ENCODE results near the gene PARVG.
A peak's percentile ranks its signal among the peaks of the same experiment; 100 is the strongest.

PARVG gene

GRCh38 chr22:44199866-44200265 lies 19.1 kb downstream of the PARVG start:
- no peak for DNase-seq

- DNase-seq = no peak
Observed at GRCh38 chr22:44200451-44200850, 19.7 kb downstream of the PARVG start.

- DNase-seq = no peak
Observed at GRCh38 chr22:44200855-44201550, 20.3 kb downstream of the PARVG start.

- DNase-seq = no peak
Observed at GRCh38 chr22:44201665-44202064, 20.9 kb downstream of the PARVG start.

GRCh38 chr22:44202261-44202789 lies 21.6 kb downstream of the PARVG start:
- DNase-seq = no peak

GRCh38 chr22:44203203-44203602 lies 22.5 kb downstream of the PARVG start:
- no peak for DNase-seq

- DNase-seq = no peak
Observed at GRCh38 chr22:44204739-44205515, 24.2 kb downstream of the PARVG start.

GRCh38 chr22:44205516-44206329 lies 25.0 kb downstream of the PARVG start:
- no peak for DNase-seq

GRCh38 chr22:44206330-44206645 lies 25.6 kb downstream of the PARVG start:
- DNase-seq = no peak

- DNase-seq = no peak
Observed at GRCh38 chr22:44206696-44207095, 26.0 kb downstream of the PARVG start.

GRCh38 chr22:44207173-44207980 lies 26.7 kb downstream of the PARVG start:
- DNase-seq = no peak

GRCh38 chr22:44207981-44208317 lies 27.2 kb downstream of the PARVG start:
- no peak for DNase-seq

- no peak for DNase-seq
Observed at GRCh38 chr22:44209343-44209742, 28.6 kb downstream of the PARVG start.

- DNase-seq = no peak
Observed at GRCh38 chr22:44210722-44211121, 30.0 kb downstream of the PARVG start.

GRCh38 chr22:44211256-44211945 lies 30.7 kb downstream of the PARVG start:
- no peak for DNase-seq

- peak; percentile 5 for DNase-seq
Observed at GRCh38 chr22:44211946-44212930, 31.5 kb downstream of the PARVG start.

GRCh38 chr22:44212936-44213335 lies 32.2 kb downstream of the PARVG start:
- DNase-seq = no peak

GRCh38 chr22:44213489-44214043 lies 32.8 kb downstream of the PARVG start:
- no peak for DNase-seq

- DNase-seq = no peak
Observed at GRCh38 chr22:44214187-44214586, 33.5 kb downstream of the PARVG start.

GRCh38 chr22:44214764-44215163 lies 34.0 kb downstream of the PARVG start:
- no peak for DNase-seq

GRCh38 chr22:44215287-44215686 lies 34.6 kb downstream of the PARVG start:
- no peak for DNase-seq

All from NCI-H82 (cell line).